GM12865 (cell line): ENCODE results near the gene TLCD1.
"Not testable (repeated sequence)": the region's sequence is repeated elsewhere in the genome, so short reads cannot be mapped to it uniquely, and the experiment has no call there.

Source experiments
- DNase-seq: peaks from one replicate; pipeline ENCODE4 v3.0.0; 2010; ENCODE audit warnings: low read depth
- H3K4me3 ChIP-seq: 2 replicates; pipeline ENCODE4 v1.5.1; 2011; ENCODE audit warnings: mild to moderate bottlenecking, low read depth, low read length, control low read depth
- TF ChIP-seq, protein P1 (sequence below): IDR thresholded peaks from 2 replicates; pipeline ENCODE4 v1.5.1; 2011; ENCODE audit warnings: low read length, control low read depth, low read depth, inconsistent platforms; ENCODE audit not compliant: insufficient read depth; ENCODE audit errors: missing control alignments

TLCD1 gene

DNA sequence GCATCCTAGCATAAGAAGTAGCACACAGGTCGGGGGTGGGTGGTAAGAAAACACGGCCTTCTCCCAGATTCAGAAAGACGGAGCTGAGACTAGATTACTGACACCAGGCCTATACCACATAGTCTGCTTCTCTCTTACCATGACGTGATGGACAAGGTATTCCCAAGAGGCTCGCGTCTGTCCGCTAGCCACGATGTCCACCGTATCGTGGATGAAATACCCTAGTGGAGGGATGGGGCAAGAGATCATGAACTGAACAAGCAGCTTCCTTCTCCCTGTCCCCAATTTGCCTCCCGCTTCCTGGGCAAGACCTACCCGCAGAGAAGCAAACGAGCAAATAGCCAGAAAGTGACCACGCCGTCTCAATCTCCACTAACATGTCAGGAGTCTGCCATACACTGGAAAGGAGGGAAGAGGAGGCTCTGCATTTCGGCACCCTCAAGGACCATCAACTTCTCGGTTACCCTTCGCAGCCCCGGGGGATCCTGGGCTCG is 820 bp downstream of the TLCD1 start:
- peak overlapping the region; percentile 56 for H3K4me3 ChIP-seq
- TF ChIP-seq, protein P1, sequence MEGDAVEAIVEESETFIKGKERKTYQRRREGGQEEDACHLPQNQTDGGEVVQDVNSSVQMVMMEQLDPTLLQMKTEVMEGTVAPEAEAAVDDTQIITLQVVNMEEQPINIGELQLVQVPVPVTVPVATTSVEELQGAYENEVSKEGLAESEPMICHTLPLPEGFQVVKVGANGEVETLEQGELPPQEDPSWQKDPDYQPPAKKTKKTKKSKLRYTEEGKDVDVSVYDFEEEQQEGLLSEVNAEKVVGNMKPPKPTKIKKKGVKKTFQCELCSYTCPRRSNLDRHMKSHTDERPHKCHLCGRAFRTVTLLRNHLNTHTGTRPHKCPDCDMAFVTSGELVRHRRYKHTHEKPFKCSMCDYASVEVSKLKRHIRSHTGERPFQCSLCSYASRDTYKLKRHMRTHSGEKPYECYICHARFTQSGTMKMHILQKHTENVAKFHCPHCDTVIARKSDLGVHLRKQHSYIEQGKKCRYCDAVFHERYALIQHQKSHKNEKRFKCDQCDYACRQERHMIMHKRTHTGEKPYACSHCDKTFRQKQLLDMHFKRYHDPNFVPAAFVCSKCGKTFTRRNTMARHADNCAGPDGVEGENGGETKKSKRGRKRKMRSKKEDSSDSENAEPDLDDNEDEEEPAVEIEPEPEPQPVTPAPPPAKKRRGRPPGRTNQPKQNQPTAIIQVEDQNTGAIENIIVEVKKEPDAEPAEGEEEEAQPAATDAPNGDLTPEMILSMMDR: peak; percentile 5
- DNase-seq: peak; percentile 78

DNA sequence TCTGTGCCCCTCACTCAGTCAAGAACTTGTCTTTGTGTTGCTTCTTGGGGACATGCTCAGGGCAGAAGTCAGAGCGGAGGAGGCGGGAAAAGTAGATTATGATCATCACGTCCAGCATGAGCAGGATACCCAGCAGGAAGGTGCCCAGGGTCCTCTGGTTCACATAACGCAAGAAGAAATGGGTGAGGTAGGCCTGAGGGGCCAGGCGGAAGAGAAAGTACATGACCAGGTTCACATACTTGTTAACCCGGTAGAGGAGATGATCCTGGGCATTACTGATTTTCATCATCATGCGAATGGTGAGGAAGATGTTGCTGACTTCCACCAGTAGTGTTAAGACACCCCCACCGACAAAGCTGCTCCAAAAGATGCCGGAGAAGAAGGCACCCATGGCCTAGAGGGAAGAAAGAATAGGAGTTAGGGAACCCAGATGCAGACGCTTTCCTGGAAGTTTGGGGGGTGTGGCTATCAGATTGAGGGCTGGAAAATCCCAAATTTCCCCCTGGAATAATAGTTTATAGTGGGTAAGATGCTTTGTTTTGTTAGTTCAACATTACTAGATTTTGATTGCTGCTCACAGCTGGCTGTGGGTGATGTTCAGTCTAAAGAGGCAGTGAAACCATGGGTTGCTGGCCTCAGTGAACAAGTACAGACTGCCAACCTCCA is 1.4 kb downstream of the TLCD1 start:
- peak overlapping the region; percentile 56 for H3K4me3 ChIP-seq
- peak; percentile 62 for DNase-seq
- TF ChIP-seq, protein P1: no peak

DNA sequence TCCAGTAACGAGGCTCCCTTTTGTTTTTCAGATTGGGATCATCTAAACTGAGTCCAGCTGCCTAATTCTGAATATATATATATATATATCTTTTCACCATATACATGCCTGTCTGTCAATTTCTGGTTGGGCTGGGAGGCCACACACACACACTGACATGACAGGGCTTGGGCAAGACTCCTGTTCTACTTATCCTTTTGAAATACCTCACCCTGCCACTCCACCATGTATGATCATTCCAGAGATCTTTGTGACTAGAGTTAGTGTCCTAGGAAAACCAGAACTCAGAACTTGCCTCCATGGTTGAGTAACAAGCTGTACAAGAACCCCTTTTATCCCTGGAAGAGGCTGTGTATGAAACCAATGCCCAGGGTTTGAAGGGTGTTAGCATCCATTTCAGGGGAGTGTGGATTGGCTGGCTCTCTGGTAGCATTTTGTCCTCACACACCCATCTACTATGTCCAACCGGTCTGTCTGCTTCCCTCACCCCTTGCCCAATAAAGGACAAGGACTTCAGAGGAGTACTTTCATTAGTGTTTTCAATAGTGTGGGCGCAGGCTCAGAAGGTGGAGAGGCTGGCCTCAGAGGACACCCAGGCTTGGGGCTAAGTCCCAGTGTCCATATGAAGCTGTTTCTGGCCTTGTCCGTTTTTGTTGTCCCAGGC is 2.1 kb downstream of the TLCD1 start:
- peak overlapping the region; percentile 56; the same call in 1 of the 2 replicates for H3K4me3 ChIP-seq
- DNase-seq: not testable (repeated sequence)

DNA sequence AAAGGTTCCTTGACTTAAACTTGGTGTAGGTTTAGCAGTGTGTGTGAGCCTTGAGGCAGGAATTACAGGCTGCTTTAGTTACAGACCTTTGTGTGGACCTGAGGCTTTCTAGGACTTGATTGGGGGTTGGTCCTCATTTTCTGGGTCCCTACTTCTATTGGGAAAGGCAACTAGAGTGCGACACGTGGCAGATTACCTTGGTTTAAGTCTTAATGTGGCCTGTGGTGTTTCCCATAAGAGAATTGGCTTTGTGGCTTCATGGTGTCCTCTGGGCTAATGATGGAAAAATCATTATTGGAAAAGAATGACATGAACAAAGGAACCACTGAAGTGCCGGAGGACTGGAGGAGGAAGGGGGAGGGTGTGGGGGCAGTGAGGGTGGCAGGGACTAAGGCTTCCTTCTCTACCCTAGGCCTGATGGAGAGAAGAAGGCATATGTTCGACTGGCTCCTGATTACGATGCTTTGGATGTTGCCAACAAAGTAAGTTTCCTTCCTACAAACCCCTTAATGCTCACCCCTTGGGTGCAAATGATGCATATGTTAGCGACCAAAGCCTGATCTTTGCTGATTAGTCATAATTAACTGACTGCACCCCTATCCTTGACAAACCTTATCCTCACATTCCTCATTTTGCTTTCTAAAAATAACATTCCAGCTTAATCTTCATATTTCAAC is 2.7 kb downstream of the TLCD1 start:
- TF ChIP-seq, protein P1: no peak
- peak overlapping the region; percentile 95 for H3K4me3 ChIP-seq

DNA sequence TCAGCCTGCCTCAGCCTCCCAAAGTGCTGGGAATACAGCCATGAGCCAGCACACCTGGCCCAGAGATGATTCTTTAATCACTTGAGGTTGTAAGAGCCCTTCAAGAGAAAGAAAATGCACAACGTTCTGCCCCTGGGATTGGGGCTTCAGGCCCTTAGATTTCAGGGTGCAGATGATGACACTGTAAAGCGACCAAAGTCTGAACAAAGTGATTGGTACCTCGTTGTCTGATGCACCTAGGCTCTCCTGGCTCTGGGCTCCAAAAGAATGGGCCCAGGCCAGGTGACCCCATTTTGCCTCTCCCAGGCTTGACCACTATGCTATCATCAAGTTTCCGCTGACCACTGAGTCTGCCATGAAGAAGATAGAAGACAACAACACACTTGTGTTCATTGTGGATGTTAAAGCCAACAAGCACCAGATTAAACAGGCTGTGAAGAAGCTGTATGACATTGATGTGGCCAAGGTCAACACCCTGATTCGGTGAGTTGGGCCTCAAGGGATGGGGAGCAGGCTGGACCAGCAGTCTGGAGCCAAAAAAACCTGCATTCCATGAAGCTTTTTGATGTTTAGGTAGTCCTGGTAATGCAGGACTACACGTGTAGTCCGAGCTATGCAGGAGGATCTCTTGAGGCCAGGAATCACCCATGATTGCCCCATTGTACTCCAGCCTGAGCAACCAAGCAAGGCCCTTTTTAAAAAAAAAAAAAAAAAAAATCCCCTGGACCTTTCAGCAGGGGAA is 3.4 kb downstream of the TLCD1 start:
- peak overlapping the region; percentile 95 for H3K4me3 ChIP-seq
- TF ChIP-seq, protein P1: no peak
- no peak for DNase-seq

More for the DNA sequence above, 2.7 kb downstream of the TLCD1 start:
- DNase-seq: no peak

DNA sequence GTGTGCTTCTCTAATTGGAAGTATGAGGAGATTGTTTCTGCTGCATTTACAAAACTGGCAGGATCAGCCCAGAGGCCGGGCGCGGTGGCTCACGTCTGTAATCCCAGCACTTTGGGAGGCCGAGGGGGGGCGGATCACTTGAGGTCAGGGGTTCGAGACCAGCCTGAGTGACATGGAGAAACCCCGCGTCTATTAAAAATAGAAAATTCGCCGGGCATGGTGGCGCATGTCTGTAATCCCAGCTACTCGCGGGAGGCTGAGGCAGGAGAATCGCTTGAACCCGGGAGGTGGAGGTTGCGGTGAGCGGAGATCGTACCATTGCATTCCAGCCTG is 5.1 kb downstream of the TLCD1 start:
- peak overlapping the region; percentile 95 for H3K4me3 ChIP-seq
- DNase-seq: not testable (repeated sequence)

DNA sequence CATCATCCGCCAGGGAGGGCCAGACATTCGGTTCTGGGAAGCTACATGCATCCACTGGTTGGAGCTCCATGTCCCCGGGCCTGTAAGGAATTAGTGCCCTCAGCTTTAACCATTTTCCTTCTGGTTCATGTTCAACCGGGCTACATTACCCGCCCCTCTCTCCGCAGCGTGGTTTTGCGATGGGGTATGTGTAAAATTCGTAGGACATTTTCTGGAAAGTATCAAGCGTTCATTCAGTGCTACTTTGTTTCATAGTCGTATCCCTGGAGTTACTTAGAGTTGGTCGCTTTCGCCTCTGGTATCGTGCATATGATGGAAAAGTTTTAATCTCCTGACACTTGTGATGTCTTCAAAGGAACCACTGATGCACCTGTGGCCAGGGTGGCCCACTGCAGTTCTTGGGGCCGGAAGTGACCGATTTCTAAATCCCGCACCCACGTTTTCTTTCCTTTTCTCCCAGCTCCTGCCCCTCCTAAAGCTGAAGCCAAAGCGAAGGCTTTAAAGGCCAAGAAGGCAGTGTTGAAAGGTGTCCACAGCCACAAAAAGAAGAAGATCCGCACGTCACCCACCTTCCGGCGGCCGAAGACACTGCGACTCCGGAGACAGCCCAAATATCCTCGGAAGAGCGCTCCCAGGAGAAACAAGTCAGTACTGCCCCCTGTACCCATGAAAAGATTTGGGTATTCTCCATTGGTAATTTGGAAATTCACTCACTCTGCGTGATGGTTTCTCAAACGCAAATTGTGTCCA is 5.6 kb downstream of the TLCD1 start:
- DNase-seq: peak; percentile 66
- TF ChIP-seq, protein P1: no peak
- peak overlapping the region; percentile 95 for H3K4me3 ChIP-seq
